Prostate gland (tissue), 2 donors: ENCODE data around the gene TREML4. TPM values are rescaled to one million over a fixed set of nuclear protein-coding genes. Genes with fewer than 3 reads are reported as not detected.

Experiments
- DNase-seq: peaks from one replicate; pipeline ENCODE4 v3.0.0-alpha.2; 2019; ENCODE audit warnings: low spot score
- H3K27ac ChIP-seq, 2 donors: fragments of 200-600 bp; sonication (generic); 2 replicates each; pipeline ENCODE4 v1.5.1; 2017 to 2019
- H3K27me3 ChIP-seq: fragments of 200-600 bp; sonication (generic); replicated peaks from 2 replicates; pipeline ENCODE4 v1.5.1; 2019; ENCODE audit not compliant: insufficient read depth
- H3K36me3 ChIP-seq, 2 donors: fragments of 200-600 bp; sonication (generic); 1 replicate in 1 of 2; 2 replicates in 1 of 2; pipeline versions ENCODE4 v1.5.1 to v1.8.1; 2017 to 2019
- H3K4me1 ChIP-seq: fragments of 200-600 bp; sonication (generic); replicated peaks from 2 replicates; pipeline ENCODE4 v1.5.1; 2019
- H3K4me3 ChIP-seq, 2 donors: fragments of 200-600 bp; sonication (generic); 2 replicates each; pipeline ENCODE4 v1.5.1; 2017 to 2019
- H3K9me3 ChIP-seq: fragments of 200-600 bp; sonication (generic); 2 replicates; pipeline ENCODE4 v1.5.1; 2017
- CTCF ChIP-seq, 4 experiments: fragments of 200-600 bp in 2 of 4; fragments of 450-650 bp in 2 of 4; sonication (generic) in 2 of 4; IDR thresholded peaks; 1 replicate in 3 of 4; 2 replicates in 1 of 4; pipeline ENCODE4 v1.5.1; 2016 to 2019; ENCODE audit warnings: antibody characterized with exemption in 4 of 4, mild to moderate bottlenecking in 2 of 4, moderate library complexity in 2 of 4
- POLR2A ChIP-seq: fragments of 450-650 bp; IDR thresholded peaks from one replicate; pipeline ENCODE4 v1.6.1; 2016; ENCODE audit warnings: antibody characterized with exemption, mild to moderate bottlenecking
- POLR2AphosphoS5 ChIP-seq: sonication (generic); formaldehyde crosslinking; IDR thresholded peaks from one replicate; pipeline ENCODE4 v1.6.1; 2017; ENCODE audit warnings: antibody characterized with exemption
- WGBS: methylation state at CpG from one replicate; pipeline ENCODE4 v1.1.5; 2018; 5-methylcytosine and 5-hydroxymethylcytosine counted together
- intact Hi-C: fragments of 100-400 bp; cut with DNase I; formaldehyde crosslinking; loops from one replicate; pipeline ENCODE4 v1.14.2; 2022
- total RNA-seq, 2 donors: library from RNA; depleted of rRNA; stranded (reverse); fragments of >200 nt; gene quantifications; one replicate each; pipeline ENCODE4 v1.1.0, GENCODE V29; 2016

Gene TREML4
- total RNA-seq, 2 donors from 2014 or later = not detected

DNA sequence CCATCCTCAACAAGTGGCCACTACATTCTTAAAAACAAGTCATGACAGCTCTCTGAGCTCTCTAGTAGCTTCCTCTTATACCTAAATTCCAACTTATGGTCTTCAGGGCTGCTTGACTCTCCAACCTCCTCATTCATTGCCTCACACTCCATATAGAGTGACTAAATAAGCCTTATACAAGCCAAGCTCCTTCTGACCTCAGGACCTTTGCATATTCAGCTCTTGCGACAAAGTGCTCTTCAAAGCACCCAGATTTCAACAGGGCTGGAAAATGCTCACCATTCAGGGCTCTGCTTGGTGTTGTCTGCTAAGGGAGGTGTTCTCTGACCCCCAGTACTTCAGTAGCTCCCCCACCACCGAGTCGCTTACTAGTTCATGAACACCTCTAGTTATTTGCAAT lies 30.9 kb upstream of the TREML4 start:
- WGBS = 100% methylated on average over 3 of the region's 3 CpGs
- intact Hi-C loops = no loop called here
- Histone ChIP-seq H3K36me3 (no peaks in the 10 kb centered on the region), H3K4me3 (no peak overlapping the region), H3K27ac (no peak overlapping the region), H3K4me1 (no peaks in the 10 kb centered on the region), H3K9me3 (no peaks in the 10 kb centered on the region), H3K27me3 (no peaks in the 10 kb centered on the region)
- no peak for DNase-seq
- no peak for TF ChIP-seq POLR2AphosphoS5
- TF ChIP-seq POLR2A = no peak
- TF ChIP-seq CTCF (IDR thresholded peaks at IDR 0.05) = no peak

DNA sequence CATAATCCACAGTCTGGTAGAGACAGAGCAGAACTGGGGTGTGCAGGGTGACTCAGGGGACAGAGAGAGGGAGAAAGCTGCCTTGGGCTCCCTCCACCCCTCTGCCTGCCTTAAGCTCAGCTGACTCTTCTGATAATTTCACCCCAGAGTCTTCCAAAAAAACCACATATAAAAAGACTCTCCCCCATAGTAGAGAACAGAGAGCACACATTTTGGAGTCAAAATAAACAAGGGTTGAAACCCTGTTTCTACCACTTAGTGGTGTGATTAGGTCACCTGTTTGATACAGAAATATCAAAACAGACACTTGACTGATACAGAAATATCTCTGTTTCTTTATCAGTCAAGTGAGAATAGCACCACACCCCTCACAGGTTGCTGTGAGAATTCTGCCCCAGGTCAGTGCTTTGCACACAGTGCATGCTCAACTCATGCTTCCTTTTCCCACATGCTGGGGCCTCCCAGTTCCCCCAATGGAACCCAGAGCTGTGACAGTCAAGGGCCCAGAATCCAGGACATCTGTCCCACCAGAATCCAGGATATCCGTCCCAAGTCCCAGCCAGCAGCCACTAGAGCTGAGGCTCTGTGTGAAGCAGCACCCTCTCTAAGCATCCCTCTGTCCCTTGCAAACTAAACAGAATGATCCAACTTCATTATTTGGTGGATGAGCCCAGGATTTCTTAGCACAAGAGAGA lies 28.4 kb upstream of the TREML4 start:
- Histone ChIP-seq H3K36me3 (no peaks in the 10 kb centered on the region), H3K4me1 (no peaks in the 10 kb centered on the region), H3K4me3 (no peak overlapping the region), H3K9me3 (no peaks in the 10 kb centered on the region), H3K27me3 (no peaks in the 10 kb centered on the region), H3K27ac (no peak overlapping the region)
- no peak for DNase-seq
- intact Hi-C loops = no loop called here
- 88% methylated on average over 1 of the region's 1 CpG for WGBS
- TF ChIP-seq POLR2AphosphoS5 (no peak), POLR2A (no peak), CTCF (IDR thresholded peaks at IDR 0.05) (no peak)

DNA sequence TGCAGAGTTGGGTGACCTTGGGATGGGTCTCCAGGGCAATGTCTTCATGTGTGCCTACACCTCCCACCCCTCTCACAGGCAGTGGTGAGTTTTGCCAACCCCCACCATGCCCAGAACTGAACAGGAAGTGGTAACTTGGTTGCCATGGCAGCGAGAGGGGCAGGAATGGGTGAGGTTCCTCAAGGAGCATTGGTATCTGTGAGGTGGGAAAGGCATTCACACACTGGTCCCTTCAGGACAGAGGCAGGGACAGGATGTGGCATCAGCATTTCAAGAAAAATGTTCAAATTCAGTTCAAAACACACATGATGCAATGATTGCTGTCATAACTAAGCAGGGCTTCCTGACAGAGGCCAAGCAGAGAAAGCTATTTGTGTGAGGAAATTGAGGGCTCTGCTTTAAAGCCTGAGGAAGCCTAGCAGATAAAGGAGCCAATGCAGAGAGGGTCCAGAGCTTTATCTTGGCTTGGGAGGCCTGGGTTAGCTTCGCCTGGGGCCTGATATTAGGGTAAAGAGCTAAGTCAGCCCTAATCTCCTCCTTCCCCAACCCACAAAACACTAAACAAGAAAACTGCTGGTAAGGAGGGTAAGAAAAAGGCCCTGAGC lies 27.8 kb upstream of the TREML4 start:
- H3K36me3 ChIP-seq = no peaks in the 10 kb centered on the region
- DNase-seq = no peak
- intact Hi-C loops = no loop called here
- no peaks in the 10 kb centered on the region for H3K9me3 ChIP-seq
- H3K27ac ChIP-seq = no peak overlapping the region
- no peaks in the 10 kb centered on the region for H3K4me1 ChIP-seq
- TF ChIP-seq POLR2A (no peak), POLR2AphosphoS5 (no peak), CTCF (IDR thresholded peaks at IDR 0.05) (no peak)
- no peak overlapping the region for H3K4me3 ChIP-seq
- no peaks in the 10 kb centered on the region for H3K27me3 ChIP-seq
- WGBS = 80% methylated on average over 2 of the region's 2 CpGs

DNA sequence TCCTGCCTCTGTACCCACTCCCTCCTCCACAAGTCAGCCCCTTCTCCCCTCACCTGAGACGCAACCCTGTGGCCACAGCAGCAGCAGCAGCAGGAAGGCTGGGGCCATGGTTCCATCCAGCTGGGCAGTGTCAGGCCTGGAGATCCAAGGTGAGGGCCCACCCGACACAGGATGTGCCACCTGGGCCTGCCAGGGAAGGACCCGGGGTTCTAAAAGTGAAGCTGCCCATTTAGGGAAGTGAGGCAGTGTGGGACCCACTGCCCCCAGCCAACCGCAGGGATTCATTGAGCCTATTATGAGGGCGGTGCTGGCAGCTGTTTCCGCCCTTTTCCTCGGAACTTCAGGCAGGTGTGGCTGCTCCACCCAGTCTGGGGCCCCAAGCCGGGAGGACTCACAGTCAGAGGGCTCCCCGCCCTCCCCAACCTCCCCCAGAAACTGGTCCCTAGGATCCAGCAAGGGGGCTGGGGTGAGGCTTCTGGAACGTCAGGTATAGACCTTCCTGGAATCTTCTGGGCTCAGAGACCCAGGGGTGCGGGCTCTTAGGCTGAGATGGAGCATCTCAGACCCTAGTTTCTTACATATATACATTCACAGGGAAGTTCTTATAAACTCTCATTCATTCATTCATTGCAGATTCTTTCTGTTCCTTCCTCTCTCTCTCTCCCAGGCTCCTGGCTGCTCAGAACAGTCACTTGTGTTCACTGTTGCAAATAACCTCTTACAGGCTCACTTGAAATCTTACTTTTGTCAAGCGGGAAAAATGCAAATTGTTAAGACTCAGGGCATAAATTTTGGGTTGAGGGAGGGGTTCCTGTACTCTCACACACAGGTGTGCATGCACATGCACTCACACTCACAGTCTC lies 27.0 kb upstream of the TREML4 start, which contains the start of gene TREML2:
Gene TREML2, minus strand, starts transcription at position 249 of the 863 bp plus-strand sequence. Its CDS starts 141 bp downstream, at position 108.
- H3K36me3 ChIP-seq = no peaks in the 10 kb centered on the region
- H3K9me3 ChIP-seq = no peaks in the 10 kb centered on the region
- H3K4me3 ChIP-seq = no peak within 1 kb of the TSS
- no peak for DNase-seq
- H3K4me1 ChIP-seq = no peaks in the 10 kb centered on the region
- H3K27ac ChIP-seq = no peak within 1 kb of the TSS
- no peaks in the 10 kb centered on the region for H3K27me3 ChIP-seq
- no peak for TF ChIP-seq POLR2A
- intact Hi-C loops = no loop called here
- WGBS = 72% methylated on average over 10 of the region's 12 CpGs

- H3K4me3 ChIP-seq = no peak overlapping the region
- no peak for TF ChIP-seq POLR2AphosphoS5
- no peak for TF ChIP-seq POLR2A
- TF ChIP-seq CTCF (IDR thresholded peaks at IDR 0.05) = no peak
- no peaks in the 10 kb centered on the region for H3K36me3 ChIP-seq
- intact Hi-C loops = no loop called here
- H3K4me1 ChIP-seq = no peaks in the 10 kb centered on the region
- 72% methylated on average over 8 of the region's 8 CpGs for WGBS
- H3K9me3 ChIP-seq = no peaks in the 10 kb centered on the region
- H3K27ac ChIP-seq = no peak overlapping the region
- no peaks in the 10 kb centered on the region for H3K27me3 ChIP-seq
- no peak for DNase-seq
Measured at GRCh38 chr6:41201764-41202173, 26.4 kb upstream of the TREML4 start.
